Gastrocnemius medialis (tissue), 4 donors: ENCODE results near the gene JMJD1C. TPM values are rescaled to one million over a fixed set of nuclear protein-coding genes. Genes with fewer than 3 reads are reported as not detected.

Experiments used
- ATAC-seq, 2 donors: fragments of 150-250 bp; one replicate each; pipeline ENCODE4 v1.9.1; 2016
- DNase-seq, 2 donors: peaks; one replicate each; pipeline ENCODE4 v3.0.0-alpha.2; 2019
- H3K27ac ChIP-seq, 4 donors: fragments of 200-600 bp; sonication (generic); 1 replicate in 1 of 4; 2 replicates in 3 of 4; pipeline ENCODE4 v1.5.1; 2016 to 2018; ENCODE audit warnings: mild to moderate bottlenecking in 2 of 4, moderate library complexity in 1 of 4
- H3K27me3 ChIP-seq, 3 donors: fragments of 200-600 bp; sonication (generic) in 2 of 3; 1 replicate in 1 of 3; 2 replicates in 2 of 3; pipeline versions ENCODE4 v1.5.1 to v1.6.0; 2016 to 2019; ENCODE audit warnings: mild to moderate bottlenecking in 1 of 3, moderate library complexity in 1 of 3
- H3K36me3 ChIP-seq, 2 donors: fragments of 200-600 bp; sonication (generic) in 1 of 2; one replicate each; pipeline ENCODE4 v1.5.1; 2017 to 2018
- H3K4me1 ChIP-seq, 2 donors: fragments of 200-600 bp; sonication (generic) in 1 of 2; one replicate each; pipeline ENCODE4 v1.5.1; 2016 to 2017; ENCODE audit warnings: mild to moderate bottlenecking in 2 of 2
- H3K4me3 ChIP-seq, 4 donors: fragments of 200-600 bp; sonication (generic) in 3 of 4; 1 replicate in 1 of 4; 2 replicates in 3 of 4; pipeline ENCODE4 v1.5.1; 2016 to 2019; ENCODE audit warnings: mild to moderate bottlenecking in 2 of 4
- H3K9me3 ChIP-seq, 3 donors: fragments of 200-600 bp; sonication (generic) in 2 of 3; 1 replicate in 1 of 3; 2 replicates in 2 of 3; pipeline ENCODE4 v1.5.1; 2016 to 2019
- POLR2A ChIP-seq, 2 donors: fragments of 450-650 bp; IDR thresholded peaks; one replicate each; pipeline ENCODE4 v1.6.1; 2017; ENCODE audit warnings: antibody characterized with exemption in 2 of 2, mild to moderate bottlenecking in 2 of 2, moderate library complexity in 2 of 2
- in situ Hi-C, 4 donors: fragments of 200-750 bp; cut with MboI; loops; one replicate each; pipeline versions ENCODE4 v1.15.0 to v1.8.0; 2017; ENCODE audit warnings: low sequenced_read_pairs in 4 of 4
- intact Hi-C: fragments of 100-400 bp; cut with DNase I; formaldehyde crosslinking; loops from one replicate; pipeline ENCODE4 v1.15.1; 2023; ENCODE audit warnings: low total_unique reads
- microRNA counts, 2 donors: library from miRNA; unstranded; fragments of <30 nt; microRNA quantifications; one replicate each; lab custom pipeline; 2016
- microRNA-seq, 2 donors: library from miRNA; unstranded; fragments of <30 nt; microRNA quantifications; one replicate each; pipeline ENCODE4, GENCODE V29; 2016; ENCODE audit warnings: borderline replicate concordance in 2 of 2
- total RNA-seq, 4 donors: library from RNA; depleted of rRNA; stranded (reverse); fragments of >200 nt; gene quantifications; one replicate each; pipeline versions ENCODE4 v1.1.0 to v1.2.3, GENCODE V29; 2016
- TF ChIP-seq, protein P1 (sequence below), 5 experiments: fragments of 450-650 bp in 3 of 5; fragments of 200-600 bp in 2 of 5; sonication (generic) in 2 of 5; IDR thresholded peaks in 4 of 5; conservative IDR thresholded peaks in 1 of 5; 1 replicate in 4 of 5; 2 replicates in 1 of 5; pipeline ENCODE4 v1.5.1; 2016 to 2019; ENCODE audit warnings: antibody characterized with exemption in 5 of 5, mild to moderate bottlenecking in 3 of 5, moderate library complexity in 3 of 5

The JMJD1C gene
- total RNA-seq, 4 donors from 2014 or later, result 22.5 to 74.1 (median 46.9) TPM

GRCh38 chr10:63125459-63125858 is 340.3 kb downstream of the JMJD1C start:
- H3K4me1 ChIP-seq, result no peaks in the 10 kb centered on the region
- no peaks in the 10 kb centered on the region for H3K27me3 ChIP-seq
- ATAC-seq (no peak), DNase-seq (no peak)
- no peak overlapping the region for H3K27ac ChIP-seq
- no peaks in the 10 kb centered on the region for H3K9me3 ChIP-seq
- intact Hi-C loops, result no loop called here
- TF ChIP-seq, protein P1, sequence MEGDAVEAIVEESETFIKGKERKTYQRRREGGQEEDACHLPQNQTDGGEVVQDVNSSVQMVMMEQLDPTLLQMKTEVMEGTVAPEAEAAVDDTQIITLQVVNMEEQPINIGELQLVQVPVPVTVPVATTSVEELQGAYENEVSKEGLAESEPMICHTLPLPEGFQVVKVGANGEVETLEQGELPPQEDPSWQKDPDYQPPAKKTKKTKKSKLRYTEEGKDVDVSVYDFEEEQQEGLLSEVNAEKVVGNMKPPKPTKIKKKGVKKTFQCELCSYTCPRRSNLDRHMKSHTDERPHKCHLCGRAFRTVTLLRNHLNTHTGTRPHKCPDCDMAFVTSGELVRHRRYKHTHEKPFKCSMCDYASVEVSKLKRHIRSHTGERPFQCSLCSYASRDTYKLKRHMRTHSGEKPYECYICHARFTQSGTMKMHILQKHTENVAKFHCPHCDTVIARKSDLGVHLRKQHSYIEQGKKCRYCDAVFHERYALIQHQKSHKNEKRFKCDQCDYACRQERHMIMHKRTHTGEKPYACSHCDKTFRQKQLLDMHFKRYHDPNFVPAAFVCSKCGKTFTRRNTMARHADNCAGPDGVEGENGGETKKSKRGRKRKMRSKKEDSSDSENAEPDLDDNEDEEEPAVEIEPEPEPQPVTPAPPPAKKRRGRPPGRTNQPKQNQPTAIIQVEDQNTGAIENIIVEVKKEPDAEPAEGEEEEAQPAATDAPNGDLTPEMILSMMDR (IDR thresholded peaks at IDR 0.05 in 4 of 5, conservative IDR thresholded peaks at IDR 0.05 in 1 of 5), result no peak
- no peak for TF ChIP-seq POLR2A (IDR thresholded peaks at IDR 0.05)
- H3K4me3 ChIP-seq, result no peak overlapping the region
- in situ Hi-C loops, result loop anchor here in 1 of 4 donors (25.0 kb wide), 1 partner anchor 313 kb away; the partner anchor contains the start of genes ADO and EGR2
- no peaks in the 10 kb centered on the region for H3K36me3 ChIP-seq

DNA sequence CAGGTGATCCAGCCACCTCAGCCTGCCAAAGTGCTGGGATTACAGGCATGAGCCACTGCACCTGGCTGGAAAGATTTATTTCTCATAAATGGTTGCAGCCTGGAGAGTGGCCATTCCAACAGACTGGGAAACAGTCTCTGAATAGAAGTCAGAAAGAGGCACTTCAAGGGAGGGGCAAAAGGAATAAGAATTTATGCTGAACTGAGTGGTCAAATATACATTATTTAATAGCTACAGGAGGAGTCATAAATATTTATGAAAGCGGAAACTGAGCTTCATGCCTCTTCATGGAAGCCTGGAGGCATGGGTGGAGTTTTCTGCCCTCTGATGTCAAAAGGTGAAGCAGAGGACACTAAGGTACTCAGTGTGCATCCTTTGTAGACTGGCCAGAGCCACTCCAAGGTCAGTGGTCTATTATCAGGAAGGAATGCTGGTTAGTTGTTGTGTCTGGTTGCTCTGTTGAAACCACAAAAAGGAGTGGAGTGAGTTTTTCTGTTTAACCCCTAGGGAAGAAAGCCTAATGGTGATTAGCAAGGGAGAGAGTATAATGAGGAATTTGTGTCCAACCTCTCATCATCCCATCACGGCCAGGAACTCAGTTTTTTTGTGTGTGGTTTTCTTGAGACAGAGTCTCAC is 341.9 kb downstream of the JMJD1C start:
- Histone ChIP-seq H3K9me3 (no peaks in the 10 kb centered on the region), H3K27ac (no peak overlapping the region), H3K36me3 (no peaks in the 10 kb centered on the region), H3K27me3 (no peaks in the 10 kb centered on the region), H3K4me3 (no peak overlapping the region), H3K4me1 (no peaks in the 10 kb centered on the region)
- DNase-seq, result no peak
- no peak for TF ChIP-seq POLR2A (IDR thresholded peaks at IDR 0.05)
- TF ChIP-seq, protein P1 (IDR thresholded peaks at IDR 0.05 in 4 of 5, conservative IDR thresholded peaks at IDR 0.05 in 1 of 5), result no peak
- intact Hi-C loops (no loop called here), in situ Hi-C loops (loop anchor here in 3 of 4 donors (25.0 kb wide), 2 partner anchors 312 to 1087 kb away; partner anchors contain the start of genes ADO (in 2 of the 3) and EGR2 (in 2 of the 3))
- no peak for ATAC-seq

GRCh38 chr10:63120554-63120953 is 345.2 kb downstream of the JMJD1C start:
- no peaks in the 10 kb centered on the region for H3K9me3 ChIP-seq
- in situ Hi-C loops (loop anchor here in 3 of 4 donors (25.0 kb wide), 2 partner anchors 308 to 1083 kb away; partner anchors contain the start of genes ADO (in 2 of the 3) and EGR2 (in 2 of the 3)), intact Hi-C loops (no loop called here)
- H3K36me3 ChIP-seq, result no peaks in the 10 kb centered on the region
- ATAC-seq (no peak), DNase-seq (no peak)
- no peak overlapping the region for H3K4me3 ChIP-seq
- no peak overlapping the region for H3K27ac ChIP-seq
- peaks cover 10 to 12% of the 10 kb centered on the region in 2 donors for H3K4me1 ChIP-seq
- H3K27me3 ChIP-seq, result no peaks in the 10 kb centered on the region
- no peak for TF ChIP-seq POLR2A (IDR thresholded peaks at IDR 0.05)
- TF ChIP-seq, protein P1 (IDR thresholded peaks at IDR 0.05 in 4 of 5, conservative IDR thresholded peaks at IDR 0.05 in 1 of 5), result no peak

DNA sequence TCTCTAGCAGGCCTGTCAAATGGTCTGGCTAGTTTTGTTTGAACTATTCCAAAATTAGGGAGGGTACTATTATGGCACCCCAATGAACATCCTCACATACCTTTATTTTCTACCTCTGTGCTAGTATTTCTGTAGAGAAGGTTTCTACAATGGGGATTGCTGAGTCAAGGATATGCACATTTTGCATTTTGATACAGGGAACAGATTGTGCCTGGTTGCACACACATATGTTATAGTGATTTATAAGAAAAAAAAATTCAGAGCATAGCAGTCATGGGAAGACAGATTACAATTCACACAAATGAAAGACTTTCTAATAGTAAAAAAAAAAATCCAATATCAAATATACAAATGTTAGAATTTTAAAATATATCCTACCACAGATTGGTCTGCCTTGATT is 346.7 kb downstream of the JMJD1C start:
- Histone ChIP-seq H3K4me1 (peaks cover 24 to 27% of the 10 kb centered on the region in 2 donors), H3K27me3 (no peaks in the 10 kb centered on the region), H3K36me3 (no peaks in the 10 kb centered on the region), H3K4me3 (no peak overlapping the region), H3K27ac (no peak overlapping the region), H3K9me3 (no peaks in the 10 kb centered on the region)
- intact Hi-C loops, result loop anchor here (5.0 to 10.0 kb wide), 2 partner anchors 148 to 1074 kb away; no protein-coding TSS in a partner anchor
- TF ChIP-seq, protein P1 (IDR thresholded peaks at IDR 0.05 in 4 of 5, conservative IDR thresholded peaks at IDR 0.05 in 1 of 5), result no peak
- no peak for TF ChIP-seq POLR2A (IDR thresholded peaks at IDR 0.05)
- in situ Hi-C loops, result loop anchor here in 3 of 4 donors (25.0 kb wide), 2 partner anchors 307 to 1082 kb away; partner anchors contain the start of genes ADO (in 2 of the 3) and EGR2 (in 2 of the 3)
- no peak for DNase-seq
- ATAC-seq, result no peak

MicroRNA genes within 50 kb of the gene (microRNA counts, 767-probe panel; counts per million panel counts)
- microRNA hsa-miR-1296 (lab: Ali Mortazavi, UCI), result 356 to 448 counts per million in 2 donors

Small RNA genes within 50 kb of the gene (microRNA-seq; reads per million reads assigned to microRNA genes)
- 128 to 166 reads per million in 2 donors for gene MIR1296

Other genes with a start within 250 kb of the JMJD1C start
- gene REEP3, start 55.4 kb upstream of the JMJD1C start, total RNA-seq, result 10 to 100 TPM; 22.8 to 36.7 (median 32.1) TPM